Hippocampal formation (tissue), 2 donors: ENCODE data around the gene CLPTM1.
"Not testable (repeated sequence)": the region's sequence is repeated elsewhere in the genome, so short reads cannot be mapped to it uniquely, and the experiment has no call there.

Source experiments
- DNase-seq, 2 donors: peaks; one replicate each; lab custom pipeline; 2025; lab: John Stamatoyannopoulos, UW

Gene CLPTM1

DNA sequence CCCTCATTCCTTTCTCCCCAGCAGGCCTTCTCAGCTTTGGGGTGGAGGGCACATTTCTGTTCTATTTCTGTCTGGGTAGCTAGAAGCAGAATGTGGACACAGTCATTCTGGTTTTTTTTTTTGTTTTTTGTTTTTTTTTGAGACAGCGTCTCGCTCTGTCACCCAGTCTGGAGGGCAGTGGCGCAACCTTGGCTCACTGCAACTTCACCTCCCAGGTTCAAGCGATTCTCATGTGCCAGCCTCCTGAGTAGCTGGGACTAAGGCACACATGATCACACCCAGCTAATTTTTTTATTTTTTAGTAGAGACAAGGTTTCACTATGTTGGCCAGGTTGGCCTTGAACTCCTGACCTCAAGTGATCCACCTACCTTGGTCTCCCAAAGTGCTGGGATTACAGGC lies 20.3 kb downstream of the CLPTM1 start:
- DNase-seq: no peak

DNA sequence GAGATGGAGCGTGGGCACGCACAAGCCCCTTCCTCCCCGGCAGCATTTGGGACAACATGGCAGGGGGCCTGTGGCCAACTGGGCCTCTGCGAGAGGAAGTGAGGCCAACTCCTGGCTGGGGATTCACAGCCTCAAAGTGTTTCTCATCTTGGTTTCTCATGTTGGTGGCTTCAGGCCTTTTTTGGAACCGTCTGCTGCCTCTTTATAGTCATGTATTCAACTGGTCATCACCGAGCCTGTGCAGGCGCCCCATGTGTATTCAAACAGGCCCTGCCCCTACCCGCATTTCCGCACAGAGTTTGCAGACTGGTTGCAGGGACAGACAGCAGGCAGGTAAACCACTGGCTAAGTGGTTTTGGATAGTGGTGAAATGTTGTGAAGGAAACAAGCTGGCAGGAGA lies 28.8 kb downstream of the CLPTM1 start:
- DNase-seq: no peak

DNA sequence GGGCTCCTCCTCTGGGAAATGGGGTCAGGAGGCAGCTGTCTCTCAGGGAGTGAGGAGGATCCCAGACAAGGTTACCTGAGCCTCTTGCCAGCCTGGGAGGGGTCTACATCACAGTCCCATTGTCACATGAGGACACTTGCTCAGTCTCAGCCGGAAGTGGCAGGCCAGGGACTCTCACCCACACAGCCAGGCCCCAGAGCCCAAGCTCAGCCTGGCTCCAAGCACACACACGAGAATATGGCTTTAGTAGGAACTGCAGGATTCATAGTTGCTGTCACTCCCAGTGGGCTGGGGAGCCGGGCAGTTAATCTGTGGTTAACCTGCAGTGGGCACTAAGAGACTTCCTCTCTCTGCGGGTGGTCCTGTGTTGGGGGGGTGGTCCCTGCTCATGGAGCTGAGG lies 30.3 kb downstream of the CLPTM1 start:
- DNase-seq: no peak

DNA sequence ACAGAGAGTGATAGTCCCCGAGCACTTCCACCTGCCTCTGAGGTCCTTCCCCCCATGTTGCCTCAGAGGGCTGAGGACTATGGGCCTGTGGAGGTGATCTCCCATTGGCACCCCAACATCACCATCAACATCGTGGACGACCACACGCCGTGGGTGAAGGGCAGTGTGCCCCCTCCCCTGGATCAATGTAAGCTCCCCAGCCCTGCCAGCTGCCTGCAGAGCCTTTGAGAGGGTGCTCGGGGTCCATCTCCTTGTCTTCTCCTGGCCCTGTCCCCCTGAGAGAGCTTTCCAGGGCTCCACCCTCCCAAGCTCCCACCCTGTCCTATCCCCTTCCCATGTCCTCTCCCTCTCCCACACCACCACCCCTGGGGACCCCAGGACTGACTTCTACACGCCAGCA lies 31.2 kb downstream of the CLPTM1 start:
- DNase-seq: no peak

DNA sequence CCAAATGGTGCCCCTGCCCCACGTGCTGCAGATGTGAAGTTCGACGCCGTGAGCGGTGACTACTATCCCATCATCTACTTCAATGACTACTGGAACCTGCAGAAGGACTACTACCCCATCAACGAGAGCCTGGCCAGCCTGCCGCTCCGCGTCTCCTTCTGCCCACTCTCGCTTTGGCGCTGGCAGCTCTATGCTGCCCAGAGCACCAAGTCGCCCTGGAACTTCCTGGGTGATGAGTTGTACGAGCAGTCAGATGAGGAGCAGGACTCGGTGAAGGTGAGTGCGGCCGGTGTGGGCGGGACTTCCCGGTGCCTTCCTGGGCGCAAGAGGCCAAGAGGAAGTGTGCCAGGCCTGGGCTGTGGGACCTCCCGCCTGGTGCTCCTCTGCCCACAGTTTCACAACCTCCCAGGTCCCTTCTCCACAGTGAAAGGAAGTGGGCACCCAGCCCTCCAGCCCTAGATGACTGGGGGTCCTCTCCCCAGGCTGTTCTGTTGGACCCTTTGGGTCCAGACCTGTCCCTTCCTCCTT lies 32.0 kb downstream of the CLPTM1 start:
- no peak for DNase-seq

DNA sequence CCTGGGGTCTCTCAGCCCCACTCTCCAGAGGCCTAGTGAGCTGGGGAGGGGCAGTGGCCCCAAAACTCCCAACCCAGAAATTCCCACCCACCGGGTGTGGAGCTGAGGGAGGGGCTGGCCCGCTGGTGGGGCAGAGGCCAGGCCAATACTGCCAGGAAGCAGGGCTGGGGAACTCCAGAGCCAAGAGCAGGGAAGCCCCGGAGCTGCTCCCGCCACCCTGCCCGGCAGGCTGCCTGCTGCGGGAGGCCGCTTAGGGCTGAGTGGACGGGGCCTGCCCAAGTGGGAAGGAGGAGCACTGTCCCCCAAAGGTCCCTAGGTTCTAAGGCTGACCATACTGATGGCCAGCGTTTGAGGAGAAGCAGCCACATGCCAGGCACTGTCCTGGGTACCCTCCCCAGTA lies 33.1 kb downstream of the CLPTM1 start:
- no peak for DNase-seq

DNA sequence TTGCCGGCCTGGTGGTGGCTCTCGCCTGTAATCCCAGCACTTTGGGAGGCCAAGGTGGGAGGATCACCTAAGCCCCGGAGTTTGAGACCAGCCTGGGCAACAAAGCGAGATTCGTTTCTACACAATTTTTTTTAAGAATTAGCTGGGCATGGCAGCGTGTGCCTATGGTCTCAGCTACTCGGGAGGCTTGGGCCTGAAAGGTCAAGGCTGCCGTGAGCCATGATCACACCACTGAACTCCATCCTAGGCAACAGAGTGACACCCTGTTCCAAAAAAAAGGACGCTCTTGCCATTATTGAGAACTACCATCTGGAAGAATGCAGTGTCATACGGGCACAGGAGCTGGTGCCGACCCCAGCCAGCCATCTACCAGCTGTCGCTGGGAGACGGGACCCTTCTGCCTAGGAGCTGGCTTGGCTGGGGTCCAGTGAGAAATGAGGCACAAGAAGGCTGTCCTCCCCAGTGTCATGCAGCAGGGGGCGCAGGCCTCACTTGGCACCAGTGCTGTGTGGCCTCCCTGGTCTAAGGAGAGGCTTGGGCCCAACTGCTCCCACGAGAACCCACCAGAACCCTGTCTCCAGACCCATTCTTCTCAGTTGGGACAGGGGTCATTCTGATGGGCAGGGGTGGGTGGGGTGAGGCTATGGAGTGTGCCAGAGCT lies 33.8 kb downstream of the CLPTM1 start:
- DNase-seq: no peak

DNA sequence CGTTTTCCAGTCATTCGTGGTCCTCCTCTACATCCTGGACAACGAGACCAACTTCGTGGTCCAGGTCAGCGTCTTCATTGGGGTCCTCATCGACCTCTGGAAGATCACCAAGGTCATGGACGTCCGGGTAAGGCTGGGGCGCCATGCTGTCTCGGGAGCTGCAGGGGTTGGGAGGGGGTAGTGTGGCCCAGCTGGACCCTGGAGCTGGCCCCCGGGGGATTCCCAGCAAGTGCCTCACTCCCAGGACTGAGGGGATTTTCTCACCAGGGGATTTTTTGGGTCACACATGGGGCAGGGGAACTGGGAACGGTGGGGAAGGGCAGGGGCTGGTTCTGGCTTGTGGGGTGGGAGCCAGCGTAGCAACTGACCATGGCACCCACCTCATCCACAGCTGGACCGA lies 35.3 kb downstream of the CLPTM1 start:
- no peak for DNase-seq

DNA sequence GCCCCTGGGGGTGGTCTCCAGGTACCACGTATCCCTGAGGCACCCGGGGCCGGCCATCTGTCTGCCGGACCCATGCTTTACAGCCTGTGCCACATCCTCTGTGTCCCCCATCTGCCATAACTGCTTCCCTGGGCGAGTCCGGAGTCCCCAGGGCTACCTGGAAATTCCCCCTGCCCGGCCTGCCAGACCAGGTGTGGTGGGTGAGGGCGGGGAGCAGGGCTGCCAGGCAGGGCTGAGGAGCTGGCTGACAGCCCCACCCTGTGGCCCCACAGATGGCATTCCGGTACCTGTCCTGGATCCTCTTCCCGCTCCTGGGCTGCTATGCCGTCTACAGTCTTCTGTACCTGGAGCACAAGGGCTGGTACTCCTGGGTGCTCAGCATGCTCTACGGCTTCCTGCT lies 35.8 kb downstream of the CLPTM1 start:
- no peak for DNase-seq

DNA sequence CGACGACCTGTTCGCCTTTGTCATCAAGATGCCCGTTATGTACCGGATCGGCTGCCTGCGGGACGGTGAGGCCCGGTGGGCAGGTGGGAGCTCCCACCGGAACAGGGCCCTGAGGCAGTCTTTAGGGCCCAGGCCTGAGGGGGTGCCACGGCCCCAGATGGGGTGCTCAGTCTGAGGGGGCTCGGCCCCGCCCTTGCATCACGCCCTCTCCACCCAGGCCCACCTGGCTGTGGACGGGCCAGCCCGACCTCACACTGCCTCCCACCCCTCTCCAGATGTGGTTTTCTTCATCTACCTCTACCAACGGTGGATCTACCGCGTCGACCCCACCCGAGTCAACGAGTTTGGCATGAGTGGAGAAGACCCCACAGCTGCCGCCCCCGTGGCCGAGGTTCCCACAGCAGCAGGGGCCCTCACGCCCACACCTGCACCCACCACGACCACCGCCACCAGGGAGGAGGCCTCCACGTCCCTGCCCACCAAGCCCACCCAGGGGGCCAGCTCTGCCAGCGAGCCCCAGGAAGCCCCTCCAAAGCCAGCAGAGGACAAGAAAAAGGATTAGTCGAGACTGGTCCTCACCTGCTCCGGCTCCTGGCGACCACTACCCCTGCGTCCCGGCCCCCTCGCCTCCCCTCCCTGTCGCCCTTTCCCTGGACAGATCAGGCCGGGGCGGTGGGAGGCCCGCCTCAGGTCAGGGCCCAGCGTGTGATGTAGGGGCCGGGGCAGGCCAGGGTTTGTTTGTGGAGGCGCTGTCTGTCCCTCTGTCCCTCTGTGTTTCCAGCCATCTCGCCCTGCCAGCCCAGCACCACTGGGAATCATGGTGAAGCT lies 37.4 kb downstream of the CLPTM1 start:
- no peak for DNase-seq

DNA sequence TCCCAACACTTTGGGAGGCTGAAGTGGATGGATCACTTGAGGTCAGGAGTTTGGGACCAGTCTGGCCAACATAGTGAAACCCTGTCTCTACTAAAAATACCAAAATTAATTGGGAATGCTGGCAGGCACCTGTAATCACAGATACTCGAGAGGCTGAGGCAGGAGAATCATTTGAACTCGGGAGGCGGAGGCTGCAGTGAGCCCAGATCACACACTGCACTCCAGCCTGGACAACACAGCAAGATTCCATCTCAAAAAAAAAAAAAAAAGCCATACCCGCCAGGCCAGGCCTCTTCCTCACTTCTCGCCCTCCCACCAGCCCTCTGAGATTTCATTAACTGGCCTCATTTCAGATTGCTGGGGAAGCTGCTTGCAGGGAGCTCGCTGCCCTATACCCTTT lies 38.3 kb downstream of the CLPTM1 start:
- no peak for DNase-seq

DNA sequence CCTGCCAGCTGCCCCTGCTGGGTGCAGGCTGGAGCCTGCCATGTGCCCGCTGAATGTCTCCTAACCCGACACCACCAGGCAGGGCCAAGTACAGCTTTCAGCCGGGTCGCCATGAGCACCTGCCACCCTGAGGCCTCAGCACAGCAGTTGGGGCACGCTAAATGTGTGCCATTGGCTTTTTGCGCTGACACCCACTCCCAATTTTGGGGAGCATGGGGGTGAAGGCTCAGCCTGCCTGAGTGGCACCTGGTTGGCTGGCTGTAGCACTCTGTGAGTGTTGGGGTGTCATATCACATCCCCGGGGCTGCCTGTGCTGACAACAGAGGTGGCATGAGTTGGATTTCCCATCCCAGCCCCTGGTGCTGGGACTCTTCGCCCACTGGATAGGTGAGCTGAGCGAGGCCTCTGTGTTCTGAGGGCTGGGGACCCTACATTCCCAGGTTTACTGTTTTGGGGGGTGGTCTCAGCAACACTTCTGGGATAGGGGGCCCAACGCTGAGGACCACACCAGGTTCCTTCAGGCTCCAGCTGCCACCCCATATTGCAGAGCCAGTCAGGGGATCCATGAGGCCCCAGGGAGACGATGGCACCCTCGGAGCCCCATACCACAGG lies 38.9 kb downstream of the CLPTM1 start:
- no peak for DNase-seq

DNA sequence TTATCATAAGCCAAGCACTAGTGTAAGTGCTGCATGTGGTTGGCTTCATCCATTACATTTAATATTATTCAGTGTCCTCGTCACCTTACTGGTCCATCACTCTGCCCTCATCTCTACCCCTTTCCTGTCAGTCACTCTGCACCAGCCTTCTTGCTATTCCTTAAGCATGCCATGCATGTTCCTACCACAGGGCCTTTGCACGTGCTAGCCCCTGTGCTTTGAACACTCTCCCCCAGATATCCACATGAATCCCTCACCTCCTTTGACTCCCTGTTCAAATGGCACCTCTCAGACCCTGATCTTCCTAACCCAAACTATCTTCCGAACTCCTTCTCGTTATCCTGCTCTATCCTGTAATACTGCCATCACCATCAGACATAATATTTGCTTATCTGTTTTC lies 42.8 kb downstream of the CLPTM1 start:
- DNase-seq: no peak

DNA sequence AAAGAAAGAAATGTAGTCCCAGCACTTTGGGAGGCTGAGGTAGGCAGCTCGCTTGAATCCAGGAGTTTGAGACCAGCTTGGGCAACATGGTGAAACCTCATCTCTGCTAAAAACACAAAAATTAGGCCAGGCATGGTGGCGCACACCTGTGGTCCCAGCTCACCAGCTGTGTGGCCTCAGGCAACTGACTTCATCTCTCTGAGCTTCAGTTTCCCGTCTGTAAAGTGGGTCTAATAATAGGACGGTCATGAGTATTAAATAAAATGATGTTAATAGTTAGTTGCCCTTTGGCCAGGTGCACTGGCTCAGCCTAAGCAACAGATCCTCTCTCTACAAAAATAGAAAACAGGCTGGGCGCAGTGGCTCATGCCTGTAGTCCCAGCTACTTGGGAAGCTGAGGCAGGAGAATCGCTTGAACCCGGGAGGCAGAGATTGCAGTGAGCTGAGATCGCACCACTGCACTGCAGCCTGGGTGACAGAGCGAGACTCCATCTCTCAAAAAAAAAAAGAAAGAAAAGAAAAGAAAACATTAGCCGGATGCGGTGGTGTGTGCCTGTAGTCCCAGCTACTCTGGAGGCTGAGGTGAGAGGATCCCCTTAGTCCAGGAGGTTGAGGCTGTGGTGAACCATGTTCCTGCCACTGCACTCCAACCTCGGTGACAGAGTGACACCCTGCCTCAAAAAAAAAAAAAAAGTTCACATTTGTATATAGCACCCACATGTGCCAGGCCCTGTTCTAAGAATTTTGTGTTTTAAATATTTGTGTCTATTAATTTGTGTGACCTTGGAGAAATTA lies 44.1 kb downstream of the CLPTM1 start:
- not testable (repeated sequence) for DNase-seq

DNA sequence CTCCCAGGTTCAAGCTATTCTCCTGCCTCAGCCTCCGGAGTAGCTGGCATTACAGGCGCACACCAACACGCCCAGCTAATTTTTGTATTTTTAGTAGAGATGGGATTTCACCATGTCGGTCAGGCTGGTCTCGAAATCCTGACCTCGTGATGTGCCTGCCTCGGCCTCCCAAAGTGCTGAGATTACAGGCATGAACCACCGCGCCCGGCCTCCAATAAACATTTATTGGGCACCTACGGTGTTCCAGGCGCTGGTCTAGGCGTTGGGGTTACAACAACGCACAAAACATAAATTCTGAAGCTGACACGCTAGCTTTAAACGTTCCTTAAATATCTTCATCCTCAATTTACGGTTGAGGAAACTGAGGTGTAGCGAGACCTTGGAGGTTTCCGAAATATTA lies 45.5 kb downstream of the CLPTM1 start:
- not testable (repeated sequence) for DNase-seq

DNA sequence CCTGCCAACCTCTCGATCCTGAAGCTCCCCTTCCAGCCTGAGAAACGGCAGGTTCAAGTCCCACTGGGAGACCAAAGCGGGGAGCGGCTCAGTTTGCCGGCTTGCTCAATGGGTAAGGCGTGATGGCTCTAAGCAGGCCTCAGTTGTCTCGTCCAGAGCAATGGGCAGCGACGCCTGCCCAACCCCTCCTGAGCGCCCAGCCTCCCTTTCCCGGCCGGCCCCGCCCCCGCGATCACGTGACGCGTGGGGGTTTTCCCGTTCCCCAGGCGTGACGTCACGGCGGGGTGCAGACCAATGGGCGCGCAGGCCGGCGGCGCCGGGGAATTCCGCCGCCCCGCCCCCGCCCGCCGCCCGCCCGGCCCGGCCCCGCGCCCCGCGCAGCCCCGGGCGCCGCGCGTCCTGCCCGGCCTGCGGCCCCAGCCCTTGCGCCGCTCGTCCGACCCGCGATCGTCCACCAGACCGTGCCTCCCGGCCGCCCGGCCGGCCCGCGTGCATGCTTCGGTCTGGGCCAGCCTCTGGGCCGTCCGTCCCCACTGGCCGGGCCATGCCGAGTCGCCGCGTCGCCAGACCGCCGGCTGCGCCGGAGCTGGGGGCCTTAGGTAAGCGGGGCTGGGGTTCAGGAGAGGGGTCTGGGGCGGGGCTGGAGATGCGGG lies 46.0 kb downstream of the CLPTM1 start, which contains the start of gene RELB:
Gene RELB (plus strand): TSS at position 378 of the 653 bp plus-strand sequence. CDS start 116 bp downstream, at position 494.
- DNase-seq: peak; percentile 37 to 87

DNA sequence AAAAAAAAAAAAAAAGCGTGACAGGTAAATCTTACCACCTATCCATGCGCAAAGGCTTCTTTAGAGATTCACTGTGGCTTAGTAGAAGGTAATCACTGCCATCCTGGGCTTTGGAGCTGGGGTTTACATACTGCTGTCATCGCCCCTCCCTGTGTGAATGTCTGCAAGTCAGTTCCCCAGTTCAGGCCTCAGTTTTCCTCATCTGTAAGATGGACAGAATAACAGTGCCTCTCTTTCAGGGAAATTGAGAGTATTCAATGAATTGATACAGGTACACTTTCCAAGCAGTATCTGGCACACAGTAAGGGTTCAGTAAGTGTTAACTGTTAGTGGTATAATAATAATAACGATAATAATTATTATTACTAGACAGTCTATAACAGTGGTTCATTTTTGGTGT lies 48.3 kb downstream of the CLPTM1 start:
- DNase-seq: no peak

DNA sequence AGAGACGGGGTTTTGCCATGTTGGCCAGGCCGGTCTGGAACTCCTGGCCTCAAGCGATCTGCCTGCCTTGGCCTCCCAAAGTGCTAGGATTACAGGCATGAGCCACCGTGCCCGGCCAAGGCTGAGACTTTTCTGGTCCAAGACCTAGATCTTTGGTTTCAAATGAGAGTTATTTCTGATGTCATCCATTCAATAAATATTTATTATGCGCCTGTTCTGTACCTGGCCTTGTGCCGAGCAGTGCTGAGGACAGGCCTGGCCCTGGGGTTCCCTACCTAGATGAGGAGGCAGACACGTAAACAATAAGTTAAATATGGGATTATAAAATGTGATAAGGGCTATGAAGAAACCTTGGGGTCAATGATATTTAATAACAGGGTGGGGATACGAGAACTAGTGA lies 50.6 kb downstream of the CLPTM1 start:
- no peak for DNase-seq

DNA sequence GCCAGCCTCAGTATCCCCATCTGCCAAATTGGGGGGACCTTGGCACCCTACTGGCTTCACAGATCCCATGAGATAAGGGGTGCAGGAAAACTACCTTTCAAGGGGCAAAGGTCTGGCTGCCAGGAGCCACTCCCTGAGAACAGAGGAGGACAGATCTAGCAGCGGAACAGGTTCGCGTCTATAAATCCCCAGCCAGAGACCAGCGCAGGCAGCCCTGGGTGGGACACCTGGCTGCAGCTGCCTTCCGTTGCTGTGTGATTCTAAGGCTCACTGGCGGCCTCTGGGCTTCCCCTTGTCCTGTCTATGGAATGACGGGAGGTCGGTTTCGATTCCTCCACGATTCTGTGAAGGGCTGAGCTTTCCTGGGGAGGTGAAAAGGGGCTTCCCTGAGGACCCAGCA lies 53.4 kb downstream of the CLPTM1 start:
- no peak for DNase-seq

DNA sequence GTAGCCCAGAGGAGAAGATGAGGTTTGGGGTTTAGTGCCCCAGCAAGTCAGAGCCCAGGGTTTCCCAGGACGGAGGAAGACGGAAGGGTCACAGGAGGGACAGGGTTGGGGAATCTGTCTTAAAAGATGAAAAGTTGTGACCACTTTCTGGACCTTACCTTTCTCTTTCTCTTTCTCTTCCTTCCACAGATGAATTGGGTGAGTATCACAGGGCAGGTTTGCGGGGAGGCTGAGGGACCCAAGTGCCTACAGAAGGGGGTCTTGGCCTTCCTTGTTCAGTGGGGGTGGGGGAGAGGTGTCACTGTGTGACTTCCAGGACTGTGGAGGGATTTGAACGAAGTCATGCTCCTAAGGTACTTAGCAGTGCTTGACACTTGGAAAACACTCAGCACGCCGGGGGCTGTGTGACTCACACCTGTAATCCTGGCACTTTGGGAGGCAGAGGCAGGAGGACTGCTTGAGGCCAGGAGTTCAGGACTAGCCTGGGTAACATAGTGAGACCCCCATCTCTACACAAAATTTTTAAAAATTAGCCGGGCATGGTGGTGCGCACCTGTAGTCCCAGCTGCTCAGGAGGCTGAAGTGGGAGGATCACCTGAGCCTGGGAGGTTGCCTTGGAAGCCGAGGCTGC lies 54.6 kb downstream of the CLPTM1 start:
- no peak for DNase-seq

DNA sequence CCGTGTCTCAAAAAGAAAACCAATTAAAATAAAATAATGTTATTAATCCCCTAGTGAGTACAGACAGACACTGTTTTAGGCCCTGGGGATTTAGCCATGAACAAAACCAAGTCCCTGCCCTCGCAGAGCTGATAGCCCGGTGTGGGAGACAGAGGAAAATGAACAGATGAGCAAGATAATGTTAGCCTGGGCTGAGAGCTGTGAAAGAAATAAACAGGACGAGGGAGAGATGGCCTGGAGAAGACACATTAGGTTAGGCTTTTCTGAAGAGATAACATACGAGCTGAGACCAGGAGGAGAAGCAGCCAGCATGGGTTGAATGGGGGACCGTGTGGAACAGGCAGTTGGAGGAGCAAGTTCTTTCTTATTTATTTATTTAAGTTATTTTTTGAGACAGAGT lies 55.1 kb downstream of the CLPTM1 start:
- DNase-seq: no peak
